HUES64 (cell line): ENCODE measurements around the gene CLNK.

Experiments used
- H3K27ac ChIP-seq: 2 replicates; pipeline ENCODE4 v1.7.0; 2013; ENCODE audit warnings: low read depth, low read length, inconsistent platforms
- H3K27me3 ChIP-seq: 2 replicates; pipeline ENCODE4 v1.6.1; 2013; ENCODE audit warnings: mild to moderate bottlenecking, low read length; ENCODE audit not compliant: insufficient read depth
- H3K36me3 ChIP-seq: 2 replicates; pipeline ENCODE4 v1.6.1; 2013; ENCODE audit warnings: mild to moderate bottlenecking, low read length; ENCODE audit not compliant: insufficient read depth
- H3K4me1 ChIP-seq: 2 replicates; pipeline ENCODE4 v1.6.1; 2013; ENCODE audit warnings: mild to moderate bottlenecking, low read length, moderate library complexity; ENCODE audit not compliant: insufficient read depth
- H3K4me3 ChIP-seq: 2 replicates; pipeline ENCODE4 v1.5.1; 2013; ENCODE audit warnings: mild to moderate bottlenecking, low read length, moderate library complexity
- H3K9ac ChIP-seq: 2 replicates; pipeline ENCODE4 v1.6.1; 2013; ENCODE audit warnings: mild to moderate bottlenecking, low read depth, low read length
- H3K9me3 ChIP-seq: 2 replicates; pipeline ENCODE4 v1.6.1; 2013; ENCODE audit warnings: low read depth, low read length; ENCODE audit not compliant: insufficient read depth
- WGBS: fragments of 150-250, 120-280 bp; methylation state at CpG from one replicate; pipeline ENCODE4 v1.1.7; 2013; ENCODE audit warnings: missing lambda C conversion rate; 5-methylcytosine and 5-hydroxymethylcytosine counted together

CLNK gene

DNA sequence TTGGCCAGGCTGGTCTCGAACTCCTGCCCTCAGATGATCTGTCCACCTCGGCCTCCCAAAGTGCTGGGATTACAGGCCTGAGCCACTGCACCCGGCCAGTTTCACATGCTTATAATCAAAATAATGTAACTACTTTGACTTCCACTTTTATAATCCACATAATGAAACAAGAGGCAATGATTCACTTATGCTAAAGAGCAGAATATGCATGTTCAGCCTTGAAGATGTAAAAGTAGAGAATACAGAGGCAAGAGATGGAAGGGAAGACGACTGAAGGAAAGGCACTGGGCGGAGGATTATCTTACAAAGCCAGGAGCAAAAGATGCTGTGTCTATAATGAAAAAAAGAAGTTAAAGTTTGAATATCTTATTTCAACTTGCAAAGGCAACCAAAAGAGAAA, 214.1 kb downstream of the CLNK start:
- Histone ChIP-seq H3K4me3 (no peak overlapping the region), H3K27me3 (no peaks in the 10 kb centered on the region; the same call in 1 of the 2 replicates), H3K9ac (no peak overlapping the region), H3K9me3 (no peaks in the 10 kb centered on the region), H3K27ac (no peak overlapping the region), H3K4me1 (no peaks in the 10 kb centered on the region), H3K36me3 (no peaks in the 10 kb centered on the region)
- 90% methylated on average over 5 of the region's 5 CpGs for WGBS

DNA sequence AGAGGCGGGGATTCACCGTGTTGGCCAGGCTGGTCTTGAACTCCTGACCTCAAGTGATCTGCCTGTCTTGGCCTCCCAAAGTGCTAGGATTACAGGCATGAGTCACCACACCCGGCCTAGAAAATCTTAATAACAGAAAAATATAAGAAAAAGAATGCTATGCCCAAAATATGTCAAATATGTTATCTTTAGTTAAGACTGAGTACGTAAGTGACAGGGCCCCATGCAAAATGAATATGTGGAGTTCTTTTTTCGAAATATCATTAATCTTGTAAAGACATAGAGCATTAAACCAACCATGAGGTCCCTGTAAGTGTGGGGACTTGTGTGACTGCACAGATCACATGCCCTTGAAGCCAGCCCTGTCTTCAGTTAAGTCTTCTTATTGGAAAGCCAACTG, 218.4 kb downstream of the CLNK start:
- peaks cover 37% of the 10 kb centered on the region for H3K27me3 ChIP-seq
- no peak overlapping the region for H3K9ac ChIP-seq
- H3K4me1 ChIP-seq: no peaks in the 10 kb centered on the region
- H3K36me3 ChIP-seq: no peaks in the 10 kb centered on the region
- no peak overlapping the region for H3K4me3 ChIP-seq
- no peak overlapping the region for H3K27ac ChIP-seq
- no peaks in the 10 kb centered on the region for H3K9me3 ChIP-seq
- 96% methylated on average over 3 of the region's 5 CpGs for WGBS

DNA sequence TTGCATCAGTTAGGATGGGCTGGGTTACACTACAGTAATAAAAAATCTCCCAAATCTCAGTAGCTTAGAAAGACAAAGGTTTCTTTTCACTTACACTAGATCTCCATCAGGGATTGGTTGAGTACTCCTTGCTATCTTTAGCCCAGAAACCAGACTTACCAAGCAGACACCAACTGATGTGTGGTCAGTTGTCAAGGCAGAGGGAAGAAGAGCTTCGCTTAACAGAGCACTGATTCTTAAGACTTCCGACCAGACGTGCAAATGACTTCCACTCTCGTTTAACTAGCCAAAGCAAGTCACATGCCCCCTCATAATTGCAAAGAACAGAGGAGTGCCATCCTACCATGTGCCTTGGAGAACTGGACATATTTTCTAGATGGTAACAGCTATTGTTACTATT, 221.7 kb downstream of the CLNK start:
- H3K27me3 ChIP-seq: peaks cover 70% of the 10 kb centered on the region
- 84% methylated on average over 4 of the region's 4 CpGs for WGBS

GRCh38 chr4:10461850-10462400, 222.6 kb downstream of the CLNK start:
- no peak overlapping the region for H3K27ac ChIP-seq
- peak overlapping the region; percentile 63 for H3K9ac ChIP-seq
- 73% methylated on average over 27 of the region's 27 CpGs for WGBS
- no peaks in the 10 kb centered on the region for H3K9me3 ChIP-seq
- H3K4me1 ChIP-seq: no peaks in the 10 kb centered on the region
- peaks cover 76% of the 10 kb centered on the region for H3K27me3 ChIP-seq
- peak overlapping the region; percentile 67 for H3K4me3 ChIP-seq
- no peaks in the 10 kb centered on the region for H3K36me3 ChIP-seq

More for the DNA sequence above, 221.7 kb downstream of the CLNK start:
- no peak overlapping the region for H3K27ac ChIP-seq
- no peak overlapping the region for H3K9ac ChIP-seq
- no peaks in the 10 kb centered on the region for H3K36me3 ChIP-seq
- H3K4me3 ChIP-seq: no peak overlapping the region
- H3K4me1 ChIP-seq: no peaks in the 10 kb centered on the region
- no peaks in the 10 kb centered on the region for H3K9me3 ChIP-seq

DNA sequence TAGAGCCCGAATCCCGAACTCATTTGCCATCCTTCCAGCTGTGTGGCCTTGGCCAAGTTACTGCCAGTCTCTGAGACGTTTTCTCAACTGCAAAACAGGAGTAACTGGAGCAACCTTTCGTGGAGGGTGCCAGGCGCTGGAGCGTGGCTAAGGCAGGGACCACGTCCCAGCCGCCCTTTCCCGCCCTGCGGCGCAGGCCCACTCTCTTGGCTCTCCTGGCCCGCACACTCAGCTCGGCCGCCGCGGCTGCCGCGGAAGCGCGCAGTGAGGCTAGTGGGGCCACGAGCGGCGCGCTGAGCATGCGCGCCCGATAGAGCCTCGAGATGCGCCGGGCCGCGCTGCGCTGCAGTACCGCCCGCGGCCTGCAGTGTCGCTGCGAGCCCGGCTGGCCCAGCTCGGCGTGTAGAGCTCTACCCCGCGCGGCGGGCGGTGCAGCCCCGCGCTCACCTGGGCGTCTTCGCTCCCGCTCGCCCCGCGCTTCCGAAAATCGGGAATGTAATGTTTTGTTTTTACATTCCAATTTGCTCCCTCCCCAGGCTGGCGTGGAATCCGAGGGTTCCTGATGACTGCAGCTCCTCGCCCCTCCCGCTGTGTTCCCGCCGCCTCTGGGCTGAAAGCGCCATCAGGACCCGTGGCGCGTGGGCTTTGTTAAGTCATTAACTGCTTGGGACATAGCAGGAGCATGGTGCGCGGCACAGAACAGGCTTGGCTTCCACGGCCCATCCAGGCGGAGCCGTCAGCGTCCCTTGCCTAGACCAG, 223.3 kb downstream of the CLNK start:
- Histone ChIP-seq H3K9ac (peak overlapping the region; percentile 63), H3K9me3 (no peaks in the 10 kb centered on the region), H3K27ac (no peak overlapping the region), H3K27me3 (peaks cover 79% of the 10 kb centered on the region), H3K4me1 (0 out of 2 replicates have a peak, but pooled peaks cover 1% of the 10 kb centered on the region), H3K4me3 (peak overlapping the region; percentile 67), H3K36me3 (no peaks in the 10 kb centered on the region)
- 6% methylated on average over 72 of the region's 72 CpGs for WGBS

- H3K27ac ChIP-seq: no peak overlapping the region
- H3K27me3 ChIP-seq: peaks cover 87% of the 10 kb centered on the region
- peak overlapping the region; percentile 67 for H3K4me3 ChIP-seq
- 88% methylated on average over 11 of the region's 11 CpGs for WGBS
- no peak overlapping the region for H3K9ac ChIP-seq
- no peaks in the 10 kb centered on the region for H3K36me3 ChIP-seq
- H3K4me1 ChIP-seq: peaks cover 9% of the 10 kb centered on the region
- H3K9me3 ChIP-seq: no peaks in the 10 kb centered on the region
Measured at GRCh38 chr4:10460313-10461047, 224.1 kb downstream of the CLNK start.

GRCh38 chr4:10459305-10459704, 225.3 kb downstream of the CLNK start:
- H3K4me3 ChIP-seq: no peak overlapping the region
- no peaks in the 10 kb centered on the region for H3K9me3 ChIP-seq
- no peak overlapping the region for H3K9ac ChIP-seq
- H3K36me3 ChIP-seq: peaks cover 6% of the 10 kb centered on the region
- H3K27me3 ChIP-seq: peaks cover 91% of the 10 kb centered on the region
- no peak overlapping the region for H3K27ac ChIP-seq
- WGBS: 92% methylated on average over 8 of the region's 8 CpGs
- H3K4me1 ChIP-seq: peaks cover 18% of the 10 kb centered on the region

GRCh38 chr4:10458177-10458576, 226.4 kb downstream of the CLNK start:
- H3K27me3 ChIP-seq: peaks cover 80% of the 10 kb centered on the region
- H3K27ac ChIP-seq: no peak overlapping the region
- H3K4me1 ChIP-seq: peaks cover 18% of the 10 kb centered on the region
- no peak overlapping the region for H3K9ac ChIP-seq
- WGBS: 48% methylated on average over 13 of the region's 13 CpGs
- H3K4me3 ChIP-seq: peak overlapping the region; percentile 75; the same call in 1 of the 2 replicates
- peaks cover 17% of the 10 kb centered on the region for H3K36me3 ChIP-seq
- no peaks in the 10 kb centered on the region for H3K9me3 ChIP-seq

GRCh38 chr4:10457255-10457801, 227.2 kb downstream of the CLNK start, which contains the start of gene ZNF518B:
Gene ZNF518B (minus strand): TSS chr4:10457426. CDS start chr4:10446328, 11,098 bp downstream.
- Histone ChIP-seq H3K4me1 (peaks cover 18% of the 10 kb centered on the region), H3K36me3 (peaks cover 26% of the 10 kb centered on the region), H3K9ac (peak within 1 kb of the TSS; percentile 89), H3K27me3 (peaks cover 71% of the 10 kb centered on the region), H3K9me3 (no peaks in the 10 kb centered on the region), H3K4me3 (peak within 1 kb of the TSS; percentile 75), H3K27ac (peak within 1 kb of the TSS; percentile 61)
- 1% methylated on average over 60 of the region's 60 CpGs for WGBS

GRCh38 chr4:10456595-10457254, 227.8 kb downstream of the CLNK start:
- Histone ChIP-seq H3K9ac (peak overlapping the region; percentile 89), H3K9me3 (no peaks in the 10 kb centered on the region), H3K36me3 (peaks cover 32% of the 10 kb centered on the region), H3K27me3 (peaks cover 65% of the 10 kb centered on the region), H3K27ac (peak overlapping the region; percentile 61), H3K4me3 (peak overlapping the region; percentile 75), H3K4me1 (peaks cover 18% of the 10 kb centered on the region)
- under 1% methylated on average over 96 of the region's 96 CpGs for WGBS
